ENCODE results near the gene ENAM. TPM values are rescaled to one million over a fixed set of nuclear protein-coding genes. Genes with fewer than 3 reads are reported as not detected.

ENAM gene
- total and polyA plus RNA-seq, 9 of the 15 experiments (the other 6 are each of a cell fraction or from before 2014, with no cell fraction given), result 0.04 to 0.09 (median 0.04) TPM; not detected in 6

GRCh38 chr4:70681704-70682103, 53.2 kb downstream of the ENAM start:
- CTCF ChIA-PET (ENCODE audit: low intra/inter-chr PET ratio), result no interaction called here
- TF ChIP-seq, protein P1, sequence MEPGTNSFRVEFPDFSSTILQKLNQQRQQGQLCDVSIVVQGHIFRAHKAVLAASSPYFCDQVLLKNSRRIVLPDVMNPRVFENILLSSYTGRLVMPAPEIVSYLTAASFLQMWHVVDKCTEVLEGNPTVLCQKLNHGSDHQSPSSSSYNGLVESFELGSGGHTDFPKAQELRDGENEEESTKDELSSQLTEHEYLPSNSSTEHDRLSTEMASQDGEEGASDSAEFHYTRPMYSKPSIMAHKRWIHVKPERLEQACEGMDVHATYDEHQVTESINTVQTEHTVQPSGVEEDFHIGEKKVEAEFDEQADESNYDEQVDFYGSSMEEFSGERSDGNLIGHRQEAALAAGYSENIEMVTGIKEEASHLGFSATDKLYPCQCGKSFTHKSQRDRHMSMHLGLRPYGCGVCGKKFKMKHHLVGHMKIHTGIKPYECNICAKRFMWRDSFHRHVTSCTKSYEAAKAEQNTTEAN (CRISPR knock-in tag; IDR thresholded peaks at IDR 0.05), result no peak
- no peak for TF ChIP-seq ZNF717 (CRISPR knock-in tag; IDR thresholded peaks at IDR 0.05)
- TF ChIP-seq, protein P2, sequence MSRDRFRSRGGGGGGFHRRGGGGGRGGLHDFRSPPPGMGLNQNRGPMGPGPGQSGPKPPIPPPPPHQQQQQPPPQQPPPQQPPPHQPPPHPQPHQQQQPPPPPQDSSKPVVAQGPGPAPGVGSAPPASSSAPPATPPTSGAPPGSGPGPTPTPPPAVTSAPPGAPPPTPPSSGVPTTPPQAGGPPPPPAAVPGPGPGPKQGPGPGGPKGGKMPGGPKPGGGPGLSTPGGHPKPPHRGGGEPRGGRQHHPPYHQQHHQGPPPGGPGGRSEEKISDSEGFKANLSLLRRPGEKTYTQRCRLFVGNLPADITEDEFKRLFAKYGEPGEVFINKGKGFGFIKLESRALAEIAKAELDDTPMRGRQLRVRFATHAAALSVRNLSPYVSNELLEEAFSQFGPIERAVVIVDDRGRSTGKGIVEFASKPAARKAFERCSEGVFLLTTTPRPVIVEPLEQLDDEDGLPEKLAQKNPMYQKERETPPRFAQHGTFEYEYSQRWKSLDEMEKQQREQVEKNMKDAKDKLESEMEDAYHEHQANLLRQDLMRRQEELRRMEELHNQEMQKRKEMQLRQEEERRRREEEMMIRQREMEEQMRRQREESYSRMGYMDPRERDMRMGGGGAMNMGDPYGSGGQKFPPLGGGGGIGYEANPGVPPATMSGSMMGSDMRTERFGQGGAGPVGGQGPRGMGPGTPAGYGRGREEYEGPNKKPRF (IDR thresholded peaks at IDR 0.05; ENCODE audit: low read depth, low read length), result no peak
- TF ChIP-seq NFE2 (IDR thresholded peaks at IDR 0.05; ENCODE audit: low read depth), result no peak
- H3K9me1 ChIP-seq (ENCODE audit: control insufficient read depth, insufficient read depth, low read length), result no peaks in the 10 kb centered on the region
- H3K36me3 ChIP-seq (ENCODE audit: control insufficient read depth, insufficient read depth, low read length), result no peaks in the 10 kb centered on the region
- H3K9ac ChIP-seq (ENCODE audit: insufficient read depth in 1 of 2, low read depth in 2 of 2, low read length in 2 of 2), result no peak overlapping the region
- no peak overlapping the region for H3K27ac ChIP-seq (ENCODE audit: extremely low read depth, low read depth, low read length)
- no peaks in the 10 kb centered on the region for H3K79me2 ChIP-seq (ENCODE audit: control insufficient read depth, insufficient read depth, low read length)
- FAIRE-seq (no peak), ATAC-seq (no peak), DNase-seq (ENCODE audit: extremely low read depth in 1 of 4, low spot score in 3 of 4) (no peak)
- H2AFZ ChIP-seq (ENCODE audit: low read depth, low read length), result no peak overlapping the region
- H3K4me1 ChIP-seq (replicated peaks in 1 of 2; ENCODE audit: control insufficient read depth in 2 of 2, insufficient read depth in 2 of 2, low read length in 2 of 2), result no peaks in the 10 kb centered on the region
- H4K20me1 ChIP-seq (replicated peaks; ENCODE audit: control insufficient read depth, insufficient read depth, low read length), result no peaks in the 10 kb centered on the region
- BruUV-seq (replicated peaks), result no TSS peak
- no peak overlapping the region for H3K4me3 ChIP-seq
- POLR2A ChIA-PET, result no interaction called here
- intact Hi-C loops (cut with micrococcal nuclease), result no loop called here
- no peak overlapping the region for H3K4me2 ChIP-seq (ENCODE audit: insufficient read depth, low read length)
- no peaks in the 10 kb centered on the region for H3K9me3 ChIP-seq (replicated peaks; ENCODE audit: control insufficient read depth, insufficient read depth, low read depth, low read length)
- H3K27me3 ChIP-seq (ENCODE audit: control insufficient read depth in 2 of 2, insufficient read depth in 2 of 2, low read length in 2 of 2), result no peaks in the 10 kb centered on the region
- in situ Hi-C loops (cut with MboI), result no loop called here

Measured in K562 (cell line).